Endometrial microvascular endothelial cells (primary cell): ENCODE results near the gene SNRK. TPM values are rescaled to one million over a fixed set of nuclear protein-coding genes. Genes with fewer than 3 reads are reported as not detected.

Experiments used
- in situ Hi-C: cut with HindIII; loops from 2 replicates; pipeline ENCODE4 v1.10.0; 2017; ENCODE audit warnings: low sequenced_read_pairs, low pct_unique_long_range_greater_than_20kb; ENCODE audit errors: inconsistent ontology term
- total RNA-seq: library from RNA; depleted of rRNA; stranded (reverse); fragments of >200 nt; gene quantifications from one replicate; pipeline ENCODE4 v1.2.3, GENCODE V29; 2015; ENCODE audit errors: inconsistent ontology term

Gene SNRK
- total RNA-seq, 1 donor from 2014 or later = 139 TPM

DNA sequence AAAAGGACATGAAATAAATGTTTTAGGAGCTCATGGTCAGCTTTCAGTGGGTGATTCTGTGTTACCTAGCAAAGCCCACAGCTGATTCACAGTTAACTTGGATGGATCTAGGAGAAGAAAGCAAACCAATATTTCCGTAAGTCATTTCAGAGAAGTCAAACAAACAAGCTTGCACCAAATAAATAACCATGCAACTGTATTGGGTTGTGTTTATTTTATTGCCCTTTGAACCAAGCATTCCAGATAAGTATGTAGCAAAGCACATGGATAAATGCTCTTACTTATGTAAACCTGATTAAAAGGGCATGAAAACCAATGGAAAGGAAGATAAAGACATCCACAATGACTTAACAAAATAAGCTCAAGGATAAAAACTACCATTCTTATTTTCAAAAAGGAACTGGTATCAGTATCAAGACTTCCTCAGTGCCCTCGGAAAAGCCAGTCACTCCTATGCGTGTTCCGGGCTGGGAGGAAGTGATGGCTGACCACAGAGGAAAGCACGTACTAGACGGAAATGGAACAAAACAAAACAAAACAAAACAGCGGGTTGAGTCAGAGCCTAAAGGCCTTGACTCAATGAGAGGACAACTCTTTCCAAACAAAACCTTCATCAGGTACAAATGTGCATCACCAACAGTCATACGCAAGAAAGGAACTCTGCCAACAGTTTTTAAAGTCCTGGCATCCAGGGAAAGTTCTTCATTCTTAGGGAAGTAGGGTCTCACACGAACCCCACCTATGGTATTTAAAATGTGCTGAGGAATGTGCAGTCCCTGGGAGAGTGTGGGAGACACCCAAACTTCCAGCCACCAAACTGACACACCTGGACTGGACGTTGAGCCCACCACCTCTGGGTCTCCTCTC, 103.3 kb downstream of the SNRK start:
- in situ Hi-C loops = no loop called here

DNA sequence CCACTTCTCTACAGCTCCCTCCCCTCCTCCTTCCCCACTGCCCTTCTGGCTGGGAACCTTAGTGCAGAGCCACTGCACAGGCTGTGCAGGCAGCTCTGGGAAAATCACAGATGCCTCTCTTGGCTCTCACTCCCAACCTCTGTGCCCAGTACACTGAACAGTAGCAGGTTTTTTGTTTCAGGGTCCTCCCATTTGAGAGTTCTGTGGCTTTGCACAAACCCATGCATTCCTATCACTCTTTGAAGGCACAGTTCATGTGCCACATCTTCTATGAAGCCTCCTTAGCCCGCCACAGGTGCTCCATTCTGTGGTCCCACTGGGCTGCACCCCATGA, 103.9 kb downstream of the SNRK start:
- in situ Hi-C loops = no loop called here

DNA sequence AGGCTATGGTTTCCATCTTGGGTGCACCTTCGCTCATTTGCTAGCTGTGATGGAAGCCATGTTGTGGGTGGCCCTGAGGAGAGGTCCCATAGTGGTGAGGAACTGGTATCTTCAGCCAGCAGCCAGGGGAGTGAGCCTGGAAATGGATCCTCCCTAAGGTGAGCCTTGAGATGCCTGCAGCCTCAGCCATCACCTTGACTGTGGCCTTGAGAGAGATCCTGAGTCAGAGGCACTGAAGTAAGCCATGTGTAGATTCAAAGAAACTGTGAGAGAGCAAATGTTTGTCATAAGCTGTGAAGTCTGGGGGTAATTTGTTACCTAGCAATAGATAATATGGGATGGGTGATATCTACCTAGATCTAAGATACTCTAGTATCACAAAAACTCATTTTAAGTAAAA, 105.3 kb downstream of the SNRK start:
- in situ Hi-C loops = no loop called here

DNA sequence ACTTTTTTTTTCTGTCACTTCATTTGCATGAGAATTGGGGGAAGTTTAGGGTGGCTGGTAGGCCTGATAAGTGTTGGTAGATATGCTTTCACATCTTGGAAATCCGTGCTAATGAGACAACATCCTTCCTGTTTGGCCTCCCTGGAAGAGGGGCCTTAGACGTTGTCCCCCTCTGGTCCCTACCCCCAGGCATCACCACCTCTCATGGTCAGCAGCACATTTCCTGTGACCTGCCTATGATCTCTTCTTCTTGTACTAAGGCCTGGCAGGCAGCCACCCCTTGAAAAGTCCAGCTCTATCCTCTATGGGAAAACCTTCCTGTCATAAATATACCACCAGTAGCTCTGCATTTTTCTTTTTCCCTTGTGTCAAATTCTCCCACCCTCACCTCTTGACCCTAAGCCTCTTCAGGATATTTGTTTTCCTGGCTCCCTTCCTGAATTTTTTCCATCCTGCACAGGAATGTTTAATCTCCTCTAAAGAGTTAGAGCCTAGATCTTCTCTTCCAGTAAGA, 107.8 kb downstream of the SNRK start:
- in situ Hi-C loops = no loop called here

DNA sequence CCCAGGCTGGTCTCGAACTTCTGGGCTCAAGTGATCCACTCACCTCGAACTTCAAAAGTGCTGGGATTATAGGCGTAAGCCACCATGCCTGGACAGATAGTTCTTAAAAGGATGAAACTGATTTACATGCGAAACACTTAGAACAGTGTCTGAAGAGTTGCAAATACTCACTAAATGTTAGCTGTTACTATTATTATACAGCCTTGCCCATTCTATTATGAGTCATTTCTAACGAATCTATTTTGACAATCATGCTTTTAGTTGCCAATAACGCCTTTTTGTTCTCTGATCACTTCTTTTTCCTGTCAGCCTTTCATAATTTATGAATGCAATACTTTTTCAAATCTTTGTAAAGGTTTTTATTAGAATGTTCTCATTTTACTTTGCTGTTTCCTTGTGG, 112.7 kb downstream of the SNRK start:
- in situ Hi-C loops = no loop called here

DNA sequence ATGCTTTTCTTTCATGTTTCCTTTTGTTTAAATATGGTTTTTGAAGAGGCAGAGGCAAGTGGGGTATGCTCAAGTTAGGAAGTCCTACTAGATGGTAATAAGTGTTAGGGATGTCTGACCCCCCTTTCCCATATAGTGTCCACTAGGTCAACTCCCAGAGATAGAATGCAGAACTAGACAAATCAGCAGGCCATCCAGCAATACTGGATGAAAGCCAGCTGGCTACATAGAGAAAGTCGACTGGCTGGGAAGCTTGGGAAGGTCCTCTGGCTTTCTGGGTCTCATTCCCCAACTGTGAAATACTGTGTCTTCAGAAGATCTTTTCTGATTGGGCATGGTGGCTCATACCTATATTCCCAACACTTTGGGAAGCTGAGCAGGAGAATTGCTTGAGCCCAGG, 113.8 kb downstream of the SNRK start:
- in situ Hi-C loops = no loop called here

Other genes starting within 250 kb of the SNRK start
- gene POMGNT2, start 180.5 kb upstream of the SNRK start, total RNA-seq = 12.2 TPM